K562 (cell line): ENCODE results near the gene EPDR1. TPM values are rescaled to one million over a fixed set of nuclear protein-coding genes. Genes with fewer than 3 reads are reported as not detected.

Source experiments
- ARID2 ChIP-seq: fragments of 450-650 bp; IDR thresholded peaks from 2 replicates; pipeline ENCODE4 v1.6.1; 2017; ENCODE audit warnings: antibody characterized with exemption, mild to moderate bottlenecking
- CEBPB ChIP-seq: fragments of 450-650 bp; IDR thresholded peaks from 2 replicates; pipeline ENCODE4 v1.6.1; 2016; ENCODE audit warnings: missing genetic modification characterization, missing compliant biosample characterization
- DPF2 ChIP-seq: fragments of 450-650 bp; IDR thresholded peaks from 2 replicates; pipeline ENCODE4 v1.6.1; 2016
- FOXK2 ChIP-seq, 2 experiments: fragments of 450-650 bp; IDR thresholded peaks in 1 of 2; conservative IDR thresholded peaks in 1 of 2; 2 replicates each; pipeline ENCODE4 v1.6.1; 2016; ENCODE audit warnings: low read depth in 2 of 2, mild to moderate bottlenecking in 1 of 2
- HNRNPL ChIP-seq: fragments of 200-400 bp; formaldehyde crosslinking; IDR thresholded peaks from 2 replicates; pipeline ENCODE4 v1.6.1; 2017; ENCODE audit warnings: low read depth, mild to moderate bottlenecking, low read length
- IRF9 ChIP-seq: fragments of 450-650 bp; IDR thresholded peaks from 2 replicates; pipeline ENCODE4 v1.6.1; 2016; ENCODE audit warnings: missing biosample characterization, missing genetic modification characterization
- KLF6 ChIP-seq: fragments of 250-450 bp; sonication (Bioruptor Pico); IDR thresholded peaks from 2 replicates; pipeline ENCODE4 v1.4.0; 2020; ENCODE audit warnings: mild to moderate bottlenecking, moderate library complexity, borderline replicate concordance
- MAZ ChIP-seq, 2 experiments: fragments of 450-650 bp in 1 of 2; sonication (generic) in 1 of 2; formaldehyde crosslinking; IDR thresholded peaks in 1 of 2; conservative IDR thresholded peaks in 1 of 2; 2 replicates each; pipeline versions ENCODE4 v1.4.0 to v1.5.0; 2020; ENCODE audit warnings: mild to moderate bottlenecking in 1 of 2, missing genetic modification reagents in 1 of 2
- MECOM ChIP-seq: fragments of 250-450 bp; sonication (Bioruptor Pico); IDR thresholded peaks from 2 replicates; pipeline ENCODE4 v1.8.0; 2022; ENCODE audit warnings: inconsistent platforms
- NFIX ChIP-seq: fragments of 250-450 bp; sonication (Bioruptor Pico); IDR thresholded peaks from 2 replicates; pipeline ENCODE4 v1.4.0; 2020; ENCODE audit warnings: low read depth, mild to moderate bottlenecking, moderate library complexity
- NR1H2 ChIP-seq: sonication (generic); formaldehyde crosslinking; IDR thresholded peaks from 2 replicates; pipeline ENCODE4 v1.4.0; 2020; ENCODE audit warnings: mild to moderate bottlenecking, missing genetic modification reagents
- NR2C2 ChIP-seq, 2 experiments: fragments of 200-800 bp in 1 of 2; sonication (Bioruptor generic) in 1 of 2; sonication (generic) in 1 of 2; formaldehyde crosslinking in 1 of 2; IDR thresholded peaks; 2 replicates each; pipeline versions ENCODE4 v1.6.1 to v1.8.0; 2016 to 2022; ENCODE audit warnings: mild to moderate bottlenecking in 1 of 2, missing compliant biosample characterization in 1 of 2, missing genetic modification characterization in 1 of 2, missing genetic modification reagents in 1 of 2
- RB1 ChIP-seq: fragments of 450-650 bp; IDR thresholded peaks from 2 replicates; pipeline ENCODE4 v1.6.1; 2017; ENCODE audit warnings: low read depth, mild to moderate bottlenecking
- RBM17 ChIP-seq: fragments of 200-400 bp; formaldehyde crosslinking; IDR thresholded peaks from 2 replicates; pipeline ENCODE4 v1.6.1; 2017; ENCODE audit warnings: low read depth, mild to moderate bottlenecking, low read length, borderline replicate concordance
- RBM25 ChIP-seq: fragments of 200-400 bp; formaldehyde crosslinking; IDR thresholded peaks from 2 replicates; pipeline ENCODE4 v1.6.1; 2018; ENCODE audit warnings: low read length, low read depth, moderate library complexity; ENCODE audit not compliant: severe bottlenecking
- RCOR1 ChIP-seq, 2 experiments: IDR thresholded peaks; 2 replicates each; pipeline ENCODE4 v1.6.1; 2012; ENCODE audit warnings: low read depth in 2 of 2, low read length in 2 of 2, borderline replicate concordance in 1 of 2, improper control_type of control experiment in 1 of 2
- RFX5 ChIP-seq: IDR thresholded peaks from 2 replicates; pipeline ENCODE4 v1.6.1; 2011; ENCODE audit warnings: low read depth, mild to moderate bottlenecking, improper control_type of control experiment, low read length
- TARDBP ChIP-seq: fragments of 450-650 bp; IDR thresholded peaks from 2 replicates; pipeline ENCODE4 v1.6.1; 2016
- ZBTB7A ChIP-seq: IDR thresholded peaks from 2 replicates; pipeline ENCODE4 v1.6.1; 2011; ENCODE audit warnings: low read depth, mild to moderate bottlenecking, low read length, moderate library complexity, borderline replicate concordance; ENCODE audit not compliant: control insufficient read depth
- ZNF239 ChIP-seq: fragments of 250-450 bp; sonication (Bioruptor Pico); IDR thresholded peaks from 2 replicates; pipeline ENCODE4 v1.4.0; 2020; ENCODE audit warnings: mild to moderate bottlenecking
- ZNF384 ChIP-seq: IDR thresholded peaks from 2 replicates; pipeline ENCODE4 v1.6.1; 2012; ENCODE audit warnings: low read depth, low read length, improper control_type of control experiment
- ZNF785 ChIP-seq: fragments of 250-450 bp; sonication (Bioruptor Pico); IDR thresholded peaks from 2 replicates; pipeline ENCODE4 v1.4.0; 2020; ENCODE audit warnings: mild to moderate bottlenecking
- ZSCAN32 ChIP-seq: fragments of 450-650 bp; formaldehyde crosslinking; IDR thresholded peaks from 2 replicates; pipeline ENCODE4 v1.4.0; 2020; ENCODE audit warnings: mild to moderate bottlenecking, moderate library complexity
- polyA plus RNA-seq, 8 experiments: library from polyadenylated mRNA; depleted of rRNA in 4 of 8; stranded (reverse) in 5 of 8; unstranded in 3 of 8; fragments of >200 nt; fragmentation: Nextera tagmentation in 2 of 8; fragmentation: Illumina TruSeq in 1 of 8; extraction: Ambion mirVana in 2 of 8; extraction: Trizol in 1 of 8; gene quantifications; 2 replicates each; pipeline versions ENCODE4 v1.2.1 to v1.2.3, GENCODE V29; 2011 to 2014; ENCODE audit warnings: inconsistent platforms in 1 of 8, missing spikeins in 1 of 8
- total RNA-seq, 7 experiments: library from RNA; depleted of rRNA in 6 of 7; stranded (reverse); fragments of >200 nt in 6 of 7; fragmentation: Illumina TruSeq in 2 of 7; extraction: Trizol in 2 of 7; gene quantifications; 2 replicates each; pipeline versions ENCODE4 v1.2.1 to v1.2.3, GENCODE V29; 2011 to 2021; ENCODE audit warnings: low replicate concordance in 1 of 7
- TF ChIP-seq, protein P1 (sequence below): sonication (generic); IDR thresholded peaks from 2 replicates; pipeline ENCODE4 v1.6.1; 2016

EPDR1 gene
- total and polyA plus RNA-seq, 9 of the 15 experiments (the other 6 are each of a cell fraction or from before 2014, with no cell fraction given) = 0.01 to 0.11 TPM; not detected in 7

GRCh38 chr7:37901236-37901827, 19.1 kb upstream of the EPDR1 start (continued):
- no peak for TF ChIP-seq IRF9
- TF ChIP-seq KLF6 (CRISPR knock-in tag) = no peak
- TF ChIP-seq HNRNPL = no peak
- no peak for TF ChIP-seq DPF2
- TF ChIP-seq MAZ (CRISPR knock-in tag; conservative IDR thresholded peaks at IDR 0.05 in 1 of 2, IDR thresholded peaks at IDR 0.05 in 1 of 2) = no peak
- TF ChIP-seq, protein P1, sequence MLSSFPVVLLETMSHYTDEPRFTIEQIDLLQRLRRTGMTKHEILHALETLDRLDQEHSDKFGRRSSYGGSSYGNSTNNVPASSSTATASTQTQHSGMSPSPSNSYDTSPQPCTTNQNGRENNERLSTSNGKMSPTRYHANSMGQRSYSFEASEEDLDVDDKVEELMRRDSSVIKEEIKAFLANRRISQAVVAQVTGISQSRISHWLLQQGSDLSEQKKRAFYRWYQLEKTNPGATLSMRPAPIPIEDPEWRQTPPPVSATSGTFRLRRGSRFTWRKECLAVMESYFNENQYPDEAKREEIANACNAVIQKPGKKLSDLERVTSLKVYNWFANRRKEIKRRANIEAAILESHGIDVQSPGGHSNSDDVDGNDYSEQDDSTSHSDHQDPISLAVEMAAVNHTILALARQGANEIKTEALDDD = no peak
- peak; percentile 17 to 34; a peak in 2 of 4 replicates for TF ChIP-seq FOXK2 (conservative IDR thresholded peaks at IDR 0.05 in 1 of 2, IDR thresholded peaks at IDR 0.05 in 1 of 2; ENCODE audit: low read depth in 2 of 2)
- no peak for TF ChIP-seq ZBTB7A
- no peak for TF ChIP-seq ZSCAN32 (CRISPR knock-in tag)
- TF ChIP-seq TARDBP = no peak
- no peak for TF ChIP-seq ZNF239 (CRISPR knock-in tag)
- TF ChIP-seq NR1H2 (CRISPR knock-in tag) = no peak
- TF ChIP-seq ZNF785 (CRISPR knock-in tag) = no peak
- TF ChIP-seq ZNF384 = peak; percentile 94
- no peak for TF ChIP-seq RB1
- TF ChIP-seq NFIX (CRISPR knock-in tag) = no peak
- TF ChIP-seq MECOM = no peak
- no peak for TF ChIP-seq RFX5
- TF ChIP-seq RCOR1 (IDR thresholded peaks at IDR 0.05; ENCODE audit: borderline replicate concordance in 1 of 2, low read depth in 2 of 2, low read length in 2 of 2) = no peak
- TF ChIP-seq ARID2 = peak; percentile 71
- no peak for TF ChIP-seq RBM25
- TF ChIP-seq CEBPB = no peak
- TF ChIP-seq RBM17 = no peak
- TF ChIP-seq NR2C2 (CRISPR knock-in tag; IDR thresholded peaks at IDR 0.05) = no peak
- TF ChIP-seq NR2C2 (tag; IDR thresholded peaks at IDR 0.05) = no peak
